Smooth muscle cell of the coronary artery (primary cell): Measurements from ENCODE around the gene ELOA. TPM values are rescaled to one million over a fixed set of nuclear protein-coding genes. Genes with fewer than 3 reads are reported as not detected.

ENCODE experiments used
- total RNA-seq: library from RNA; depleted of rRNA; stranded (reverse); fragments of >200 nt; gene quantifications from 2 replicates; pipeline ENCODE4 v1.2.3, GENCODE V29; 2014; ENCODE audit warnings: low replicate concordance

The ELOA gene
- 7.3 and 19.5 TPM in 2 replicates for total RNA-seq

GRCh38 chr1:23743287-23744152, at the start of gene ELOA:
Gene ELOA, plus strand, starts transcription at chr1:23743471. Its CDS starts 33 bp downstream, at chr1:23743504.

GRCh38 chr1:23777979-23778814, 34.9 kb downstream of the ELOA start, which contains the start of gene PITHD1:
Gene PITHD1, plus strand, starts transcription at chr1:23778418. Its CDS starts 98 bp downstream, at chr1:23778516.

GRCh38 chr1:23790696-23791515, 47.6 kb downstream of the ELOA start, which contains the start of gene LYPLA2:
Gene LYPLA2, plus strand, starts transcription at chr1:23791145. Its CDS starts 1,538 bp downstream, at chr1:23792683.

GRCh38 chr1:23800400-23801337, 57.4 kb downstream of the ELOA start, which contains the start of gene GALE:
Gene GALE, minus strand, starts transcription at chr1:23800754. Its CDS starts 1,747 bp downstream, at chr1:23799007.

Other genes with a start within 250 kb of the ELOA start
- gene E2F2, start 212.2 kb upstream of the ELOA start, total RNA-seq = 0.15 TPM in 1 of 2 replicates, not detected in the other
- 12.9 and 509 TPM in 2 replicates for gene ID3, start 184.0 kb upstream of the ELOA start, total RNA-seq
- gene RPL11, start 51.7 kb upstream of the ELOA start, total RNA-seq = 1,088 and 1,595 TPM in 2 replicates
- 29.8 and 30.2 TPM in 2 replicates for gene PITHD1, start 34.9 kb downstream of the ELOA start, total RNA-seq
- 21.2 and 45.5 TPM in 2 replicates for gene LYPLA2, start 47.7 kb downstream of the ELOA start, total RNA-seq
- gene GALE, start 57.3 kb downstream of the ELOA start, total RNA-seq = 8.0 and 27.4 TPM in 2 replicates
- gene HMGCL, start 82.0 kb downstream of the ELOA start, total RNA-seq = 48.9 and 51.7 TPM in 2 replicates
- 12.4 and 14.4 TPM in 2 replicates for gene FUCA1, start 124.8 kb downstream of the ELOA start, total RNA-seq
- not detected in 2 replicates for gene CNR2, start 169.9 kb downstream of the ELOA start, total RNA-seq
- gene PNRC2, start 216.4 kb downstream of the ELOA start, total RNA-seq = 75.7 and 120 TPM in 2 replicates
- gene SRSF10, start 236.9 kb downstream of the ELOA start, total RNA-seq = 73.3 and 153 TPM in 2 replicates